ENCODE results near the gene BCL2L1.
A peak's percentile ranks its signal among the peaks of the same experiment; 100 is the strongest.

The BCL2L1 gene

GRCh38 chr20:31723319-31724078 lies 831 bp upstream of the BCL2L1 start:
- peak; percentile 97 for DNase-seq

DNA sequence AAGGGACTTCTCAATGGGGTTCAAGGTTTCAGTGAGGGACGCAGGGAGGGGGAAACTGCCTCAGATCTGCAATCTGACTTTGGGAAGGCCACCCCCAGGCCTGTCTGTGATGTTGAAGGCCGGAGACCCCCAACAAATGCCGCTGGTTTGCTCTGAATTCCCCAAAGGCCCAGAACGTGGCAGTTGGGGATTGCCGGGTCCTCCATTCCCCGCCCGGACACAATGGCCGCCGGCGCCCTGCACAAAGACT lies 326 bp upstream of the BCL2L1 start:
- no peak for DNase-seq

DNA sequence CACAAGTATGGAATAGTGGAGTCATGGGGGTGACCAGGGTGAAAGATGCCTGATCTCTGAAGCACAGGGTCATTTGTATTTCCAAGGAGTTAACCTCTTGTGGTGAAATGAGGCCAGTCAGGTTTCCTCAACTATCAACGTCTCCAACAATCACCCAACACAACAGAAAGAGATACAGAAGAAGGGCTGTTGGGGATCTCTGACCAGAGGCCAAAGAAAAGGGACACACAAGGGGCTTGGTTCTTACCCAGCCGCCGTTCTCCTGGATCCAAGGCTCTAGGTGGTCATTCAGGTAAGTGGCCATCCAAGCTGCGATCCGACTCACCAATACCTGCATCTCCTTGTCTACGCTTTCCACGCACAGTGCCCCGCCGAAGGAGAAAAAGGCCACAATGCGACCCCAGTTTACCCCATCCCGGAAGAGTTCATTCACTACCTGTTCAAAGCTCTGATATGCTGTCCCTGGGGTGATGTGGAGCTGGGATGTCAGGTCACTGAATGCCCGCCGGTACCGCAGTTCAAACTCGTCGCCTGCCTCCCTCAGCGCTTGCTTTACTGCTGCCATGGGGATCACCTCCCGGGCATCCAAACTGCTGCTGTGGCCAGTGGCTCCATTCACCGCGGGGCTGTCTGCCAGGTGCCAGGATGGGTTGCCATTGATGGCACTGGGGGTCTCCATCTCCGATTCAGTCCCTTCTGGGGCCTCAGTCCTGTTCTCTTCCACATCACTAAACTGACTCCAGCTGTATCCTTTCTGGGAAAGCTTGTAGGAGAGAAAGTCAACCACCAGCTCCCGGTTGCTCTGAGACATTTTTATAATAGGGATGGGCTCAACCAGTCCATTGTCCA lies 1.0 kb downstream of the BCL2L1 start:
- no peak for DNase-seq

- peak; percentile 58 for DNase-seq
Observed at GRCh38 chr20:31720486-31721407, 1.9 kb downstream of the BCL2L1 start.

DNA sequence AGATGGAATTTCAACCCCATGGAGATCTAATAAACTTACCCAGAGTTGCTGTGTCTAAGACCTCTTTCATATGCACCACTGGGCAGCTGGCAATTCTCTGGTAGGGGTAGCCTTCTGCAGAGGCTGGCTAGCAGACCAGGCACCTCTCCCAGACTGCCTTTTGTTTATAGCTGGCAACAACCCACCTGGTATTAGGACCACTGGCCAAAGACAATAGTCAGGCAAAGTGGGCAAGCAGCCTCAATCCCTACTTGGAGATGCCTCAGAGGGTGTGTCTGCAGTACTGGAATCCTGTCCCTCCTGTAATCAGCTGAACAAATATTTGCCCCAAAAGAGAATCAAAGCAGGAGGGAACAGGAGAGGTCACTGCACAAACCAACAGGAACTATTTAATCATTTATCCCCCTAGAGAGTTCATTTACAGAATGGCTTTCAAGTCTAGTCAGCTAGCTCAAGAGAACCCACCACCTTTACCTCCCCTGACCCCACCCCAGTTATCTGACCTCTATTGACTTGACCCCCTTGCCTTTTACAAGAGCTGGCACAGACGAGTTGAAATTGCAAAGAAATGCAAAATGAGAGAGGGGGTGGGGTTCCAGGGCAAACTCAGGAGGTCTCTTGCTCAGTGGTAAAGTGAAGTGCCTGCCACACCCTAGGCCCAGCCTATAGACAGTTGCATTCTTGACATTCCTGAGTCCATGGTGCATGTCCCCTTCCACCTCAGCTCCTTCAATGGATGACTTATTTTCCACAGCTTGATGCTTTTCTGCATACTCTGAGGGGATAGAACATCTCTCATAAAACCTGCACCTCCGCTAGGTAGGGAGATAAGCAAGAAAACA lies 2.8 kb downstream of the BCL2L1 start:
- peak; percentile 47 for DNase-seq

DNA sequence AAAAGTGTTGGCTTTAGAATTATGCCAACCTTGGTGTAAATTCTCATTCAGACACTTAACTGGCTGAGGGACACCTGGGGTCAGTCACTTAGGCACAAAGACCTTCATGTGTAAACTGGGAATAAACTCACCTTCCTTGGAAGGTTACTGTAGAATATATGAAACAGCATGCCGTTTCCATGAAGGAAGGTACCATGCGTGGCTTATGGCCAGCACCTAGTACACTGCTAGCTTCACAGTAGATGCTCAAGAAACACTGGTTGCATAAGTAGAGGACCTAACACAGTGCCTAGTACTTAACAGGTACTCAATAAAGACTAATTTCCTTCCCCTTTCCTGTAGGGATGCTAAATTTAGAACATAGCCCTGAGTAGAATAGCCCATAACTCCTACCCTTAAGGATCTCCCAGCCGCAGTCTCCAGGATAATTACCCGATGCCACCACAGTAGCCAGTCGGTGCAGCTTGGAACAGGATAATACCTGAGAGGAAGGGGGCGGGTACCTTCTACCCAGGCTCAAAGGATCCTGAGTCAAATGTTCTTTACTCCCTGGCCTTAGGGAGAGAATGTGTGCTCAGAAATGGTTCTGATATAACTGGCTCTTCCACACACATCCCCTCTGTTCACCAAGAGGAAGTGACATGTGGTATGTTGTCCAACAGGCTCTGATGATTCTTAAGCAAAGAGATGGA lies 3.6 kb downstream of the BCL2L1 start:
- no peak for DNase-seq

DNA sequence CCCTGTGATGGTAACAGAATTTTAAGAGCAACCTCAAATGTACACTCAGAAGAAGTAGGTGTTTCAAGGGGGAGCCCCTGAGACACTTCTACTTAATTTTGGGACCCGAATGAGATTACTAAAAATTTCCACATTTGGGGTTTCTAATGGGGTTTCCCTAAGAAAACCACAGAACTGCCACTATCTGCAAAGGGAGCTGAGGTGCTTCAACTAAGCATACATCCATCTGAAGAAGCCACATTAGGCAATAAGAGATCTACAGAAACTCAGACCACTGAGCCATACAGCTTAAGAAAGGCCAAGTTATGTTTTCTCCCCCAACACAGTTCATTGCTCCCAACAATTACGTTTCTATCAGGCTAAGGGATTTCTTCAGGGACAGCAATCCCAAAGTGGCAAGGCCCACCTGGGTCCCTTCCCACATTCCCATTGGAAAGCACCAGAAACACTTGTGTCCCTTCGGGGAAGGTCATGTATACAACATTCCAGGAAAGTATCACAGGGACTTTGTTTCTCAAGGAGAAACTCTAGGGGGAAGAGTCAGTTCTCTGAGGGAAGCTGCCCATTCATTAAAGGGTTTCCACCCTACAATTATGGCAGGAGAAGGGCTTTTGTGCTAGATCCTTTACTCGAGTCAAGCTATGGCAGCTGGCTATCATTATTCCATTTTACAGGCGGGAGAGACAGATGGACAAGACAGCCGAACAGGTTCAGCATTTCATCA lies 5.0 kb downstream of the BCL2L1 start:
- DNase-seq, result peak; percentile 41

DNA sequence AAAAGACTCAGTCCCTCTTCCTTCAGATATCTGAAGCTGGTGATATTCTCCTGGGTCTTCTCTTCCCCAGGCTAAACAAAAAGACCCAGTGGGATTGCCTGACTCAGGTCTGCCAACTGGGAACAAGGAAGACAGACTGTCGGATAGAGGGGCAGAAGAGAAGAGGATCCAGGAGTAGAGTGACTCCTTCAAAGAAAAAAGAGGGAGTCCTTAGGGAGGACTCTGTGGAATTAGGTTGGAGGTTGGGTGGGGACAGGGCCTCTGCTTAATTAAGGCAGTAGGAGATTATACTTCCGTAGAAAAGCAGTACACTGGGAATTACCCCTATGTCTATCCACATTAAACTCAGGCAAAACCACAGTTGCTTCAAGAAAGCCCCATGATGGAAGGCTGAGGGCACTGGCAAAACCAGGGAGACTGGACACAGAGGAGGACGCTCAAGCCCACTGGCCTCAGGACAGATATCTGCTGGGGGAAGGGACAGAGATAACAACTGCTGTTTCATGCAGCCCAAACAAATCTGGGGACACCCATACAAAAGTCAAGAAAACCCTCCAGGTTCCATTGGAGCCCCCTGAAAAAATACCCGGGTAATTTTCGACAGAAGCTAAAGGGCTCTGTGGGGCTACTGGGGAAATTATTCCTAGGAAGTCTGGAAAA lies 5.7 kb downstream of the BCL2L1 start:
- DNase-seq, result no peak

DNA sequence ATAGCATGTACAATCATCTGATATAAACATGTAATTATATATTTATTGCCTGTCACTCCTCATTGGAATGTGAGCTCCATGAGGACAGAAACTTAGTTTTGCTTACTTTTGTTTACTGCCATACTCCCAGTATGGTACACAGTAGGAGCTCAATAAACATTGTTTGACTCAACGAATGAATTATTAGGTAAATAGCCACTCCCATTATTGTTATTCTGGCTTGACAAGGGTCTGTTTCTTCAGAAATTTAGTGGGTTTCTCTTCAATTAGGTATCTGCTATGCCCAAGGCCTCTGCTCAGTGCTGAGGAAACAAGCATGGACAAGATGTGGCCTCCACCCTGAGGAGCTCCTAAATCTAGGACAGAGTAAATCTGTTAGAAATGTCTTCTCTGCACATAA lies 6.3 kb downstream of the BCL2L1 start:
- DNase-seq, result no peak

DNA sequence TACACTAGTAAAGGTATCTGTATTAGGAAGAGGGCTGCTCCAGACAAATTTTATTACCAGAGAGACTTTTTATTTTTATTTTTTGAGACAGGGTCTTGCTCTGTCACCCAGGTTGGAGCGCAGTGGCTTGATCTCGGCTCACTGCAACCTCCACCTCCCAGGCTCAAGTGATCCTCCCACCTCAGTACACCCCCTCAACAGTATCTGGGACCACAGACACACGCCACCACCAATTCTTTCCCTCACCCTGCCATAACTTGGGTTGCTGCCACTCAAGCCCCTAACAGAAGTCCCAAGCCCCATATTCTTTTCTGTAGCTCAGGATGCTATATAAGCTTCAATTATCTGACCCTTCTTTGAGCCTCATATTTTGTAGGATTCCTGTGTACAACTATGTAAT lies 6.9 kb downstream of the BCL2L1 start:
- DNase-seq, result no peak

DNA sequence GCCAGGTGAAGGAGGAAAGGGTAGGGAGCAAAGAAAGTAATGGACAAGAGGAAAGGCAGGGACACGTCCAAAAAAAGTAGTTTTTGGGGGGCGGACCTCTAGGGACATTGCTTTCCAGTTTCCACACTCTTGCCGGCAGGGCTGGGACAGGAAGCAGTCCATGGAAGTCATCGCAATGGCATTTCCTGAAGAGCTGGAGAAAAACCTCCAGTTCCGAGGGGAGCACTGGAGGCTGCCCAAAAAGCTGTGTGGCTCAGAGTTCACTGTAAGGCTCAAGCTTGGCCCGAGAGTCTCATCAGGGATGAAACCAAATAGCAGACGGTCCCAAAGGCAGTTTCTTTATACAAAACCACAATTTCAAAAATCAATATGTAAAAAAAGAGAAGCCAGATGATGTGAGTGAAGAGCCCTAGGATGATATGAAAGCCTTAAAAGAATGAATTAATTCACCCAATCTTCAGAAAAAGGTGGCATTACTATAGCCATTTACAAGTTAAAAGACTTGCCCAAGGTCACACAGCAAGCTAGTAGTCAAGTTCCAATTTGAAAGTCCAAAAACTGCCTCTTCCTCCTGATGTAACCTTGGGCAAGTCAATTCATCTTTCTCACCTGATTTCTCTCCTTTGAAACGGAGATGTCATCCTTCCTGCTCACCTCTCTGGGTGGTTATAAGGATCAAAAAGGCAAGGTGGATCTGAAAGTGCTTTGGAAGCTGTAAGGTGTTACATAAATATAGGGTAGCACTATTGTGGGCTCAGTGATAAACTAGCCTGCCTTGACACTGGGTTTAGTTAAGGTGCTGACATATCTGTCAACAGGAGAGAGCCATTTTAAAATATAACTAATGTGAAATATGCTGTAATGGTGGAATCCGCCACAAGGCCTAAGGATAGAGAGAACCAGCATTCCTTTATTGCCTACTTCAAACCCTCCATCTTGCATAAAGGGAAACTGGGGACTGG lies 9.1 kb downstream of the BCL2L1 start:
- no peak for DNase-seq

DNA sequence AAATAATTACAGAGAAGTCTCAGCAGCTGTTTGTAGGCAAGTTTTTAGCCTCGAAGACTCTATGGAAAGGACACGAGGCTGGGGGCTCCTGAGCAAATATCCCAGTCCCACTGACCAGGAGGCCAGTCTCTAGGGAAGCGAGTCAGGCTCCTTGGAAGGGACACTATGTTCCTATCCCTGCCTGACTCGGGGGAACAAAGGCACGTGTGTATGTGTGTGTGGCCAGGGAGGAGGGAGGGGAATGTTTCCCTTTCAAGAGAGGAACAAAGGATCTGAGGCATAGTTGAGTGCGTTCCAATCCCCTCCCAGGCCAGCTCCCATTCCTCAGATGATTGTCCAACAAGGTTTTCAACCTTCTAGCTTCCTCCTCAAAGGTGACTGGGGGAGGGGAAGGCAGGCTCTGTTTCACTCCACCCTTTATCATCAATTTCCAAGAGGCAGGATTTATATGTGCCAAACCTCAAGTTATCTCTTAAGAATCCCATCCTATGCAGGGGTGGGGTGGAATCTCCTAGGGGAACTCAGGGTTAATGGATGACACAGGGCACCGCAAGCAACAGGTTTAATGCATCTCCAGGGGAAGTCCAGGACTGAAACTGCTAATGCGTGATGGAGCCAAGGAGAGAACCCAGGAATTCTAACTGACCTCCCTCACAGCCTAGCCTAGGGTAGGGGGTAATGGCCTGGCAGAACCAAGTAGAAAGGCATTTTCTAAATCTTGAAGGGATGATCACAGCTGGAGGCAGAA lies 9.9 kb downstream of the BCL2L1 start:
- DNase-seq, result no peak

DNA sequence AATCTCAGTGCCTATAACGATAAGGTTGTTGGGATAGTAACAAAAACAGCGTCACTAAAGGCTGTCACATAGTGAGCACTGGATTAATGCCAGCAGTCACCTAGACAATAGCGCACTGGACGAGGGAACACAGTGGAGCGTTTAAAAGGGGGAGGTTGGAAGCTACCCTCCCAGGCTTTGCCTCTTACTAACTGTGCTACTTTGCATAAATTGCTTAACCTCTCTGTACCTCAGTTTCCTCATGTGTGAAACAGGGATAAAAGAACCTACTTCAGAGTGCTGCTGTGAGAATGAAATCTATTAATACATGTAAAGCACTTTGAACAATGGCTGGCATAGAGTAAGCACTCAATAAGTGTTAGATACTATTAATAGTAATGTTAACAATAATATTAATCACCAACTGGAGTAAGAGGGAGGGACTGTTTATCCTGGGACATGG lies 10.5 kb downstream of the BCL2L1 start:
- DNase-seq, result peak; percentile 64

DNA sequence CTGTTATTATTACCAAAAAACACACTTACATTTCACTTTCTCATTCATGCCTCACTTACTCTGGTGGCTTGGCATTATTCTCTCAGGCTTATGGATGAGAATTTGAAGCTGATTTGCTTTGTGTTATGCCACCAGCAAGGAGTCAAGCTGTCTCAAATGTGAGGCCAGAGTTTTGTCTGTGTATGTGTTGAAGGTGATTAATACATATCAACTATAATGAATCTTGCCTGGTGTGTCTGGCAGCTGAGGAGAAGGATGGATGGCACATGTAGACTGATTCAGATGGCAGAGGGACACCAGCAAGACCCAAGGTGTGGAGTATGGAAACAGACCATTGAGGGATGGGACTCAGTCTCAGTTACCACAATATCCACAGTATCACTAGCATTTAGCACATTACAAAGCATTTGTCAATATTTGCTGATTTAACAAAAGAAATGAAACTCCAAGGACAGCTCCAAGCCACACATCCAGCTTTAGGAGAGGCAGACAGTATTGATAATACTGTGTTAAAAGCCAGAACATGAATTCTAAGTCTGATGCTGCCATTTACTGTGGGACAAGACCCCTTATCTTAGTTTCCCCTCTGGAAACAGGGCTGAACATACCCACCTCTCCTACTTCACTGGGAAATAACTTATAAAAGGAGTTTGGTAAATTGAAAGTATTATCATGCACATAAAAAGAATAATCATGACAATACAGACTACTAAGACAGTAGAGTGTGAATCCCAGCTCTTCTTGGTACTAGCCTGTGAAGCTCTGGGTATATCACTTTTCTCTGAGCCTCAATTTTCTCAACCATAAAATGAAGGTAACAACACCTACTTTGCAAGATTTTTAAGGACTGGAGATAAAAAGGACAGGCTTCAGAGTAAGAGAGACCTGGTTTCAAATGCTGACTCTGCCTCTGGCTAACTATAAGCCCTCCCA lies 11.2 kb downstream of the BCL2L1 start:
- no peak for DNase-seq

DNA sequence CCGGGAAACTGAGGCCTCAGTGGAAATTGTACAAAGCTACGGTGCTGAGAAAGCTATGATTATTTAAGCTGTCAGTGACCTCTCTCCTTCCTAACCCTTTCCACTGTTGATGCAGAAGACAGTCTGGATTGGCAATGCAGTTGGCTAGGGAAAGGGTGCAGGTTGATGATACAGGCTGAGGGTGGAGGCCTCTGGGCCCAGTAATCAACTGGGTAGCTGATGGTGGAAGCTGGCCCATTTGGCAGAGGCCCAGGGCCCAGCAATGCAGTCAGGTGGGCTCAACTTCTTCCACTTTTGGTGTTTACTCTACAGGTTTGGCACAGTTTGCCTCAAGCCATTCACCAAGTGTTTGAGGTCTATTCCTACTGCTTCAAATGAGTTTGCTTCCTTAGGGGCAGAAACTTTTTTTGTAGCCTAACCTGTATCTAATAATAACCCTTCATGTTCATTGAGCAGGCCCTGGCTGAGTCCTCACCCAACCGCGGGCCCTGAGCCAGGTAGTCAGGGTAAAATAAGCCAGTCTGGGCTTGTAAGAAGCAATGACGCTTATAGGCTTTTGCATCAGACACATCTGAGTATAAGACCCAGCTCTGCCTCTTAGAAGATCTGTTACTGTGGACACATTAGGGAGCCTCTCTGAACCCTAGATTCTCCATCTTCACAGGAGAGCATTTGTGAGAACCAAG lies 12.1 kb downstream of the BCL2L1 start:
- DNase-seq, result peak; percentile 74

DNA sequence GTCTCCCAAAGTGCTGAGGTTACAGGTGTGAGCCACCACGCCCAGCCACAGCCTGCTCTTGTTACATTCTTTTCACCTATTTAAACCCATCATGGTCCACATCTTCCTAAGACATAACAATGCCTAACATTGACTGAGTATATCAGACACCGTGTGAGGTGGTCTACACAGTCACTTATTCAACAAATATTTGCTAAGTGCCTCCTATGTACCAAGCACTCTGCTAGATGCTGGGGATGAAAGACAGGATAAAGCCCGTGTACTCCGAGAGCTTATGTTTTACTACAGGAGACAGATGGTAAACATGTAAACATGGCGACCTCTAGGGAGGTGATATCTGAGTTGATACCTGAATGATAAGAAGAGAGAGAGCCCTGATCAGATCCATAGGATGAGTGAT lies 12.7 kb downstream of the BCL2L1 start:
- no peak for DNase-seq

Measured in hematopoietic multipotent progenitor cell treated with erythropoietin and hydrocortisone succinate and interleukin-3 and kit ligand, for 8 days (in vitro differentiated cells).